Suprapubic skin (tissue), 4 donors: ENCODE data around the gene SPAG9.
"Not testable (repeated sequence)": the region's sequence is repeated elsewhere in the genome, so short reads cannot be mapped to it uniquely, and the experiment has no call there.

Experiments
- POLR2A ChIP-seq, 2 donors: fragments of 450-650 bp; IDR thresholded peaks; one replicate each; pipeline ENCODE4 v1.6.1; 2017; ENCODE audit warnings: antibody characterized with exemption in 2 of 2, mild to moderate bottlenecking in 2 of 2, moderate library complexity in 2 of 2
- POLR2AphosphoS5 ChIP-seq, 3 donors: sonication (generic); formaldehyde crosslinking; IDR thresholded peaks; one replicate each; pipeline ENCODE4 v1.6.1; 2017; ENCODE audit warnings: antibody characterized with exemption in 3 of 3
- TF ChIP-seq, protein P1 (sequence below), 2 donors: fragments of 200-600 bp in 1 of 2; fragments of 450-650 bp in 1 of 2; sonication (generic) in 1 of 2; IDR thresholded peaks; one replicate each; pipeline ENCODE4 v1.5.1; 2016 to 2019; ENCODE audit warnings: antibody characterized with exemption in 2 of 2, mild to moderate bottlenecking in 1 of 2, moderate library complexity in 1 of 2

DNA sequence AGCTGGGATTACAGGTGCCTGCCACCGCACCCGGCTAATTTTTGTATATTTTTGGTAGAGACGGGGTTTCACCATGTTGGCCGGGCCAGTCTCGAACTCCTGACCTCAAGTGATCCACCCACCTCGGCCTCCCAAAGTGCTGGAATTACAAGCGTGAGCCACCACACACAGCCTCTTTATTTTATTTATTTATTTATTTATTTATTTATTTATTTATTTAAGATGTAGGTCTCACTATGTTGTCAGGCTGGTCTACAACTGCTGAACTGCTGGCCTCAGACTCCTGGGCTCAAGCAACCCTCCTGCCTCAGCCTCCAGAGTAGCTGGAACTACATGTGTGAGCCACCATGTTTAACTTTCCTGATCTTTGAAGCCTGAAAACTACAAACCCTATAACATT, 37.3 kb downstream of the SPAG9 start:
- TF ChIP-seq, protein P1, sequence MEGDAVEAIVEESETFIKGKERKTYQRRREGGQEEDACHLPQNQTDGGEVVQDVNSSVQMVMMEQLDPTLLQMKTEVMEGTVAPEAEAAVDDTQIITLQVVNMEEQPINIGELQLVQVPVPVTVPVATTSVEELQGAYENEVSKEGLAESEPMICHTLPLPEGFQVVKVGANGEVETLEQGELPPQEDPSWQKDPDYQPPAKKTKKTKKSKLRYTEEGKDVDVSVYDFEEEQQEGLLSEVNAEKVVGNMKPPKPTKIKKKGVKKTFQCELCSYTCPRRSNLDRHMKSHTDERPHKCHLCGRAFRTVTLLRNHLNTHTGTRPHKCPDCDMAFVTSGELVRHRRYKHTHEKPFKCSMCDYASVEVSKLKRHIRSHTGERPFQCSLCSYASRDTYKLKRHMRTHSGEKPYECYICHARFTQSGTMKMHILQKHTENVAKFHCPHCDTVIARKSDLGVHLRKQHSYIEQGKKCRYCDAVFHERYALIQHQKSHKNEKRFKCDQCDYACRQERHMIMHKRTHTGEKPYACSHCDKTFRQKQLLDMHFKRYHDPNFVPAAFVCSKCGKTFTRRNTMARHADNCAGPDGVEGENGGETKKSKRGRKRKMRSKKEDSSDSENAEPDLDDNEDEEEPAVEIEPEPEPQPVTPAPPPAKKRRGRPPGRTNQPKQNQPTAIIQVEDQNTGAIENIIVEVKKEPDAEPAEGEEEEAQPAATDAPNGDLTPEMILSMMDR (IDR thresholded peaks at IDR 0.05) = not testable (repeated sequence)
- TF ChIP-seq POLR2A, POLR2AphosphoS5 (IDR thresholded peaks at IDR 0.05): not testable (repeated sequence)
